ENCODE results near the gene CTSD.
A peak's percentile ranks its signal among the peaks of the same experiment; 100 is the strongest.

DNA sequence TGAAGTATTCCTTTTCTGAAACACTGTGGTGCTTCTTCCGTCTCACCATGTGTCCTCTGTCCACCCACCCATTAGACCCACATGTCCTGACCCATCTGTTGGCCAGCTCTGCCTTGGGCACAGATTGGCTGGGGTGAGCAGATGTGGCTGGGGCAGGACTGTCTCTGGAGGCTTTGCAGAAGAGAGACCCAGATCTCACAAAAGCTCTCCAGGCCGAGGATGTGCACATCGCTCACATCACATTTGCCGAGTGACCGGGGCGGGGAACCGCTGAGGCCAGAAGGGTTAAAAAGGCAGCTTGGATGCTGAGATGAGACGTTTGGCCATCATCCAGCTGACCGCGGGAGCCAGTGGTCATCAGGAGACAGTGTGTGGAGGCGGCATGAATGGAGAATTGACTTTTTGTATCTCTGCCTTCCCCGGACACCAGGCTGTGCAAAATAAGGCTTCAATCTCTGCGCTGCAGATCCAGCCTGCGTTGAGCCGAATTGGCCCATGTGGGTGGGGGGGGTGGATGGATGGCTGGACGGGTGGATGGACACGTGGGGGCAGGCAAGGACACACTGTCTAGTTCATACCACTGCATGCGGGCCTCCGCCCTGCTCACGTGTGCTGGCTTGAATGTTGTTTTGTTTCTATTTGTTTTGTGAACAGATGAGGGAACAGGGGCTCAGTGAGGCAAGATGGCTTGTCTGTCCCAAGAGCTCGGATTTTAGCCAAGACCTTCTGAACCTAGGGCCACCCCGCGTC lies 19.4 kb downstream of the CTSD start:
- TF ChIP-seq, protein P1, sequence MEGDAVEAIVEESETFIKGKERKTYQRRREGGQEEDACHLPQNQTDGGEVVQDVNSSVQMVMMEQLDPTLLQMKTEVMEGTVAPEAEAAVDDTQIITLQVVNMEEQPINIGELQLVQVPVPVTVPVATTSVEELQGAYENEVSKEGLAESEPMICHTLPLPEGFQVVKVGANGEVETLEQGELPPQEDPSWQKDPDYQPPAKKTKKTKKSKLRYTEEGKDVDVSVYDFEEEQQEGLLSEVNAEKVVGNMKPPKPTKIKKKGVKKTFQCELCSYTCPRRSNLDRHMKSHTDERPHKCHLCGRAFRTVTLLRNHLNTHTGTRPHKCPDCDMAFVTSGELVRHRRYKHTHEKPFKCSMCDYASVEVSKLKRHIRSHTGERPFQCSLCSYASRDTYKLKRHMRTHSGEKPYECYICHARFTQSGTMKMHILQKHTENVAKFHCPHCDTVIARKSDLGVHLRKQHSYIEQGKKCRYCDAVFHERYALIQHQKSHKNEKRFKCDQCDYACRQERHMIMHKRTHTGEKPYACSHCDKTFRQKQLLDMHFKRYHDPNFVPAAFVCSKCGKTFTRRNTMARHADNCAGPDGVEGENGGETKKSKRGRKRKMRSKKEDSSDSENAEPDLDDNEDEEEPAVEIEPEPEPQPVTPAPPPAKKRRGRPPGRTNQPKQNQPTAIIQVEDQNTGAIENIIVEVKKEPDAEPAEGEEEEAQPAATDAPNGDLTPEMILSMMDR (IDR thresholded peaks at IDR 0.05) = no peak
- peak in 1 of 2 donors; percentile 23 for TF ChIP-seq POLR2A (IDR thresholded peaks at IDR 0.05)

Measured in adrenal gland (tissue), 5 donors.